Vagina (tissue), 2 donors: ENCODE measurements around the gene H2AZ2.

Experiments used
- CTCF ChIP-seq, 3 experiments: fragments of 450-650 bp in 2 of 3; fragments of 200-600 bp in 1 of 3; sonication (generic) in 1 of 3; IDR thresholded peaks; one replicate each; pipeline ENCODE4 v1.5.1; 2017 to 2019; ENCODE audit warnings: antibody characterized with exemption in 3 of 3, mild to moderate bottlenecking in 2 of 3, moderate library complexity in 2 of 3
- POLR2A ChIP-seq, 2 donors: fragments of 450-650 bp; IDR thresholded peaks; one replicate each; pipeline ENCODE4 v1.6.1; 2017; ENCODE audit warnings: antibody characterized with exemption in 2 of 2, mild to moderate bottlenecking in 2 of 2, moderate library complexity in 2 of 2

- TF ChIP-seq CTCF (IDR thresholded peaks at IDR 0.05), result no peak
- TF ChIP-seq POLR2A (IDR thresholded peaks at IDR 0.05), result no peak
These were observed 36.9 kb upstream of the H2AZ2 start for GRCh38 chr7:44884621-44885393.
